GM21447 (cell line): ENCODE data around the gene PNPLA6.
"Not testable (repeated sequence)": the region's sequence is repeated elsewhere in the genome, so short reads cannot be mapped to it uniquely, and the experiment has no call there.

Experiments used
- ATAC-seq: cut with Tn5 transposase; IDR thresholded peaks from one replicate; pipeline ENCODE4 v1.9.1; 2021; ENCODE audit not compliant: unreplicated experiment

The PNPLA6 gene

GRCh38 chr19:7552781-7553180 is 17.3 kb downstream of the PNPLA6 start:
- ATAC-seq: no peak

- ATAC-seq: no peak
These were observed 19.0 kb downstream of the PNPLA6 start for GRCh38 chr19:7554565-7554964.

- no peak for ATAC-seq
These were observed 19.7 kb downstream of the PNPLA6 start for GRCh38 chr19:7554990-7555864.

- ATAC-seq: no peak
These were observed 21.3 kb downstream of the PNPLA6 start for GRCh38 chr19:7556696-7557315.

- ATAC-seq: no peak
These were observed 23.1 kb downstream of the PNPLA6 start for GRCh38 chr19:7558667-7559066.

GRCh38 chr19:7559102-7559501 is 23.6 kb downstream of the PNPLA6 start:
- ATAC-seq: no peak

GRCh38 chr19:7560255-7560654 is 24.7 kb downstream of the PNPLA6 start:
- no peak for ATAC-seq

GRCh38 chr19:7561325-7561724 is 25.8 kb downstream of the PNPLA6 start:
- no peak for ATAC-seq

GRCh38 chr19:7562646-7563393 is 27.3 kb downstream of the PNPLA6 start:
- no peak for ATAC-seq

GRCh38 chr19:7564866-7565265 is 29.3 kb downstream of the PNPLA6 start:
- no peak for ATAC-seq

GRCh38 chr19:7565332-7565731 is 29.8 kb downstream of the PNPLA6 start:
- no peak for ATAC-seq

- ATAC-seq: no peak
These were observed 35.2 kb downstream of the PNPLA6 start for GRCh38 chr19:7570761-7571160.

GRCh38 chr19:7575434-7576040 is 40.0 kb downstream of the PNPLA6 start:
- ATAC-seq: no peak

GRCh38 chr19:7577422-7577821 is 41.9 kb downstream of the PNPLA6 start:
- ATAC-seq: not testable (repeated sequence)

- no peak for ATAC-seq
These were observed 42.6 kb downstream of the PNPLA6 start for GRCh38 chr19:7578127-7578526.

- no peak for ATAC-seq
These were observed 43.7 kb downstream of the PNPLA6 start for GRCh38 chr19:7579182-7579581.

GRCh38 chr19:7582446-7582845 is 46.9 kb downstream of the PNPLA6 start:
- ATAC-seq: no peak

GRCh38 chr19:7589822-7590221 is 54.3 kb downstream of the PNPLA6 start:
- ATAC-seq: no peak

GRCh38 chr19:7590256-7590655 is 54.7 kb downstream of the PNPLA6 start:
- ATAC-seq: no peak

- no peak for ATAC-seq
These were observed 60.1 kb downstream of the PNPLA6 start, which contains the start of gene CAMSAP3 for GRCh38 chr19:7595466-7596133. Gene CAMSAP3, plus strand, starts transcription at chr19:7595863. Its CDS starts 140 bp downstream, at chr19:7596003.
